ENCODE measurements around the gene SPATA9. TPM values are rescaled to one million over a fixed set of nuclear protein-coding genes. Genes with fewer than 3 reads are reported as not detected.
"Not testable (repeated sequence)": the region's sequence is repeated elsewhere in the genome, so short reads cannot be mapped to it uniquely, and the experiment has no call there.

Gene SPATA9
- total RNA-seq, 1 donor from 2014 or later: not detected

DNA sequence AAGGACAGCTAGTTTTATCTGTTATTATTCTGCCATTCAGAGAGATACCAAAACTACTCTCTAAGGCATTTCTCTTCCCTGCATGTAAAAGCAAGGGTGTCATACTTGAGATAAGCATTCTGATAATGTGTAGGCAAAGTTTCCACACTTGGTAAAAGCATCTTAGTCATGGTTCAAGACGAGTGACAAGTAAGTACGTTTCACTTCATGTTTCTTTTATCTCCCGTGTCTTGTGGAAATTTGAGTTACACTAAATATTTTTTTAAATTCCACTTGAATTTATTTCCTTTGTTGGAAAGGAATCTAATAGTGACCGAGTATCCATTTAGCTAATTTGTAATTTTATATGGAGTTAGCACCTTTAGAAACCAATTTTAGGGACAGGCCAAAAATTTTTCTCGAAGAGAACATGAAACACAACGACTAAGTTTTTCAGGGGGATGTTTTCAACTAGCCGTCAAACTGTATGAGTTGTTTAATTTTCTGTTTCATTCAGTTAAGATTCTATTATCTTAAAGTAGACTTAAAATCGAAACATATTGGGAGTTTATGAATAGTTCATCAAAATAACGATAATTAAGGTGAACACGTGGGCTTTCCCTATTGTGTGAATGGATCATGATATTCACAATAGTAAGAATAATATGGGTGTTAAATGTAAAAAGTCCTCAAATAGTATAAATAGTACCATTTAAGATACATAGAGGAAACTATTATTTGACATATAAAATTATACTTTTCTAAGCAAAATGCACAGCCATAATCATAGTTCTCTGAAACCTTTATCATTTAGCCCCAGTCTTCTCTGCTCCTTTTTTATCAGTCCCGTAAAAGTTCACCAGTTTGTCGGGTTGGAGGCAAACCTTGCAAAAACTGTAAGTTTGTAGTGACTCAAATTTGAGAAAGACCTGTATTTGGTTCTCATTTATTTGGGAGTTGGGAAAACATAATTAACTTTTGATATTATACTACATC is 34.6 kb downstream of the SPATA9 start:
- no peak for DNase-seq (ENCODE audit: extremely low read depth, low read depth, low spot score)

DNA sequence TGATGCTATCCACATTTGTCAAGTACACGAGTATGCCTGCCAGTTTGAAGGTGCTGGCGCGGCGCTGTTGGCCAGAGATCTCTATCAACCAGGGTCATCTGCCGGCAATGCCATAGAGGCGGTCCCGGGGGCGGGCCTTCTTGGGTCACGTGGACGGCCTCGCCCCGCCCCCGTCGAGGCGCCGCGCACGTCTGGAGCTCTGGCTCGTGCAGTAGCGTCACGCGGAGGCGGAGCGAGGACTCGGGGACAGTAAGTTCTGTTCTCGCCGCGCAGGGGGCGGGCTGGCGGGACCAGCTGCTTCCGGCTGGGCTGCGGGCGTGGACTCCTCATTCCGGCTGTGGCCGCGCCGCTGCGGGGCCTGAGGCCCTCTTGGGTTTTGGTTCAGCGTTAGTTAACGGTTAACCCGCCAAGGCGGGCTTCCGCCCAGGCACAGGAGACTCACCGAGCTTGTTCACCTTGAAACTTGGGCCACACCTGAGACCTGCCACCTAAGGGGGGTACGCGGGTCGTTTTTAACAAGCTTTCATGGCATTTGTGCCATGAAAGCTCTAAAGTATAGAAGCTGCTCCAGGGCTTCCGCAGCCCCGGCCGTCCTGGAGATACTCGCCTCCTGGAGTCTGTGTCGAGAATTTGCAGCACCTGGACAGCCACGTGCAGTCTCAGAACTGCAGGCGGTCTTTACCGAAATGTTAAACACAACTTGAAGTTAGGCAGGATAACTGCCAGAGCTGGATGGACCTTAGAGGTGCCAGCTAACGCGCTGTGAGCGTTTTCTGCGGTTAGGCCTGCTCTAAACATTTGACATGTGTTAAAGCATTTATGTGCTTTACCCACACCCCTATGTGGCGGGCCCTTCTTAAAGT is 36.0 kb downstream of the SPATA9 start, which contains the start of gene RFESD:
Gene RFESD (plus strand): TSS at position 209 of the 863 bp plus-strand sequence. CDS start 5,495 bp downstream, outside the sequence.
- DNase-seq (ENCODE audit: extremely low read depth, low read depth, low spot score): no peak

DNA sequence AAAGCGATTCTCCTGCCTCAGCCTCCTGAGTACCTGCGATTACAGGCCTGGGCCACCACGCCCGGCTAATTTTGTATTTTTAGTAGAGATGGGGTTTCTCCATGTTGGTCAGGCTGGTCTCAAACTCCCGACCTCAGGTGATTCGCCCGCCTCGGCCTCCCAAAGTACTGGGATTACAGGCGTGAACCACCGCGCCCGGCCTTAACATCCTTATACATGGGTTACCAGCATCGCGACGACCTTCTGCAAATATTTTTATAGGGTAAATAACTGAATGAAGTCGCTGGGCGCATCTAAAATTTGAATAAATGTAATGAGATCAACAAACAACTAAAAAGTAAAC is 36.6 kb downstream of the SPATA9 start:
- DNase-seq (ENCODE audit: extremely low read depth, low read depth, low spot score): not testable (repeated sequence)

DNA sequence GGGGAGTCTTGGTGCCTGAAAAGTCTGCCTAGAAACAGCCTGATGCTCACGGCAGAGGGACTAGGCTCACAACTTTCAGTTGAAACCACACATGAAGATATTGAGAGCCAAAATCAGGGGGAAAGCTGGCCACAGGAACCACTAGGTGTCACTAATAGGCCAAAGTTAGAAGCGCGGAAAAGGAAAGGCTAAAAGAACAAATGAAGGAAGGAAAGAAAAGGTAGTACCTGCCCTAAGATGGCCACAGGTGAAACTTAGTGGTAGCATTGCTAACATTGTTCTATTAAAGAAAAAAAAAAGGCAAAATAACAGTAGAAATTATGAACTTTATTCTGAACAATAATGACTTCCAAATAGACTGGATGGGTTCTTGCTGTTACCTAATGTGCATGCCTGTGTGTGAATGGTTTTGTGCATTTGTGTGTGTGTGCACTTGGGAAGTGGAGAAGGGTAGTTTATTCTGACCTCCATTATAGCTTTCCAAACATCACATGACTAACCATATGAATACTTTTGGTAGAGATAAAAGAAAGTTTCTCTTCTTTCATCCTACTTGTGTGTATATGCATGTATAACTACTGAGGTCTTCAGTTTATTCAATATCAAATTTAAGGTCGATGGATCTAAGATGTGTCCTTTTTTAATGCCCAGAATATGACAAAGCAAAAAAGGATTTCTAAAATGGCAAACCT is 38.3 kb downstream of the SPATA9 start:
- no peak for DNase-seq (ENCODE audit: extremely low read depth, low read depth, low spot score)

- DNase-seq (ENCODE audit: extremely low read depth, low read depth, low spot score): no peak
Measured at GRCh38 chr5:95643152-95643551, 39.6 kb downstream of the SPATA9 start.

DNA sequence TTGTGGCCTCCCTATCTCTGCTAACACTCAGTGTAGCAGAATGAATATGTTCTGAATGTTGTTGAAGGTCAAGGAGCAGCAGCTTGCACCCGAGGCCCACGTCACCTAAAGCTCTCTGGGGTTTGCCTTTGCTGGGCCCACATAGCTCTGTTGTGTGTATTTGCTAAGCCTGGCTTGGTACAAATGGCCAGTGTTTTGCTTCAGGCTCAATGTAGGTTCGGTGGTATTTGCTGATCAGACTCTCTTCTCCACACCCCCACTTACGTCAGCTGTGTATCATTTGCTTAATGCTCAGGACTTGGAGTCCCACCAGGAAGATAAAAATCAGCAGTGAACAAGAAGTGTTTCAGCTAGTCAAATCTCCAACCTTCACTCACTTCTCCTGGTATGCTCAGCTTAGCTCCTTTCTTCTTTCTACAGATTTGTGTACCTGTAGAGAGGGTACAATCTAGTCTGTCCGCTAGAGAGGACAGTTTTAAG is 41.0 kb downstream of the SPATA9 start:
- no peak for DNase-seq (ENCODE audit: extremely low read depth, low read depth, low spot score)

DNA sequence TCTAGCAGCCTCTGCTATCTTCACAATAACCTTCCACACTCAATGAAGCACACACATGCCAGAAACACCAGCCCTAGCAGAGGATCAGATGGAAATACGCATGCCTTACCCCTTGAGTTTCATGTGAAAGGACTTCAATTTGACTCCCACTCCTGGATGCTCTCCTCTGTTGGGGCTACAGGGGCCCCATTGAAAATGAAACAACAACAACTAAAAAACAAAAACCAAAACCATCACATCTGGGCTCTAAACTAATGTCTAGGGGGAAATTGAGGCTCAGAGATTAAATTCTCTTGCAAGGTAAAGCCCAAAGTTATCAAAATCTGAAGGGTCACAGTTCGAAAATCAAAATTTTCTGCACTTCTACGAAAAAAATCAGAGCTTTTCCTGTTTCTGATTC is 44.2 kb downstream of the SPATA9 start:
- no peak for DNase-seq (ENCODE audit: extremely low read depth, low read depth, low spot score)

GRCh38 chr5:95634081-95634480 is 48.7 kb downstream of the SPATA9 start:
- no peak for DNase-seq (ENCODE audit: extremely low read depth, low read depth, low spot score)

DNA sequence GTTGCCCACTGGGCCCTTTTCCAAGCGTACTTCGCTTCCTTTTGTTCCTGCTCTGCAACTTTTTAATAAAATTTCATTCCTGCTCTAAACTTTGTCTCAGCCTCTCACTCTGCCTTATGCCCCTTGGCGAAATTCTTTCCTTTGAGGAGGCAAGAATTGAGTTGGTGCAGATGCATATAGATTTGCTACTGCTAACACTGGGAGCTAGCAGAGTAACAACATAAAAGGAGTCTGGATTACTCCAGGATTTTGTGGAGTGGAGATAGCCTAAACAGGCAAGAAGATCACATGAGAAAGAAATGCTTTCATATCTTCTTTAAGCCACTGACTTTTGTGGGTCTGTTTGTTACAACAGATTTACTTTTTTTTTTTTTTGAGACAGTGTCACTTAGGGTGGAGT is 49.1 kb downstream of the SPATA9 start:
- no peak for DNase-seq (ENCODE audit: extremely low read depth, low read depth, low spot score)

DNA sequence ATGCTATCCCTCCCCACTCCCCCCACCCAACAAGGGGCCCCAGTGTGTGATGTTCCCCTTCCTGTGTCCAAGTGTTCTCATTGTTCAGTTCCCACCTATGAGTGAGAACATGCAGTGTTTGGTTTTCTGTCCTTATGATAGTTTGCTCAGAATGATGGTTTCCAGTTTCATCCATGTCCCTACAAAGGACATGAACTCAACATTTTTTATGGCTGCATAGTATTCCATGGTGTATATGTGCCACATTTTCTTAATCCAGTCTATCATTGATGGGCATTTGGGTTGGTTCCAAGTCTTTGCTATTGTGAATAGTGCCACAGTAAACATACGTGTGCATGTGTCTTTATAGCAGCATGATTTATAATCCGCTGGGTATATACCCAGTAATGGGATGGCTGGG is 49.8 kb downstream of the SPATA9 start:
- not testable (repeated sequence) for DNase-seq (ENCODE audit: extremely low read depth, low read depth, low spot score)

GRCh38 chr5:95631991-95632675 is 50.7 kb downstream of the SPATA9 start:
- DNase-seq (ENCODE audit: extremely low read depth, low read depth, low spot score): no peak

DNA sequence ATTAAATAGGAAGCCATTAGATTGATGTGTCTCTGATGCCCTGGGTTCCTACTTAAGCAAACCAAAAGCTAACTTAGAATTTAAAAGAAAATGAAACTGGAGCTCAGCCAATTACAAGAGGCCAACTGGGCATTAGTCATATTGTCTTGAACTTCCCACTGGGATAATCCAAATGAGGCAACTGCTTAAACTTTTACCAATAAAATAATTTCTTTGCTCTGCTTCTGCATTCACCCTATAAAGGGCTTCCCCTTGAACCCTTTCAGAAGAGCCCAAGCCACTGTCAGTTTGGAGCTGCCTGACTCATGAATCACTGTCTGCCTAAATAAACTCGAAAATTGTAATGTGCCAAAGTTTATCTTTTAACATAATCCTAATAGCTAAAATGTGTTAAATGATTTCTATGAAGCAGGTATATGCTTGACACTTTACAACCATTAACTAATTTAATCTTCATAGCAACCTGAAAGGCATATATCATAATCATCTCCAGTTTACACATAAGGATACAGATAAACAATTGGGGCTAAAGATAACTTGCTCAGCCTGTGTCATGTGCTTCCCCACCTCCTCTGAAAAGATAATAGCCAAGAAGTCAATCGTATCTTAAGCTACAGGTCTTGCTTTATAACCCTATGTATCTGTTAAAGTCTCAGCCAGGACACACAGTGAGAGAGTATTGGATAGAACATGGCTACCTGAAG is 51.4 kb downstream of the SPATA9 start:
- DNase-seq (ENCODE audit: extremely low read depth, low read depth, low spot score): no peak

DNA sequence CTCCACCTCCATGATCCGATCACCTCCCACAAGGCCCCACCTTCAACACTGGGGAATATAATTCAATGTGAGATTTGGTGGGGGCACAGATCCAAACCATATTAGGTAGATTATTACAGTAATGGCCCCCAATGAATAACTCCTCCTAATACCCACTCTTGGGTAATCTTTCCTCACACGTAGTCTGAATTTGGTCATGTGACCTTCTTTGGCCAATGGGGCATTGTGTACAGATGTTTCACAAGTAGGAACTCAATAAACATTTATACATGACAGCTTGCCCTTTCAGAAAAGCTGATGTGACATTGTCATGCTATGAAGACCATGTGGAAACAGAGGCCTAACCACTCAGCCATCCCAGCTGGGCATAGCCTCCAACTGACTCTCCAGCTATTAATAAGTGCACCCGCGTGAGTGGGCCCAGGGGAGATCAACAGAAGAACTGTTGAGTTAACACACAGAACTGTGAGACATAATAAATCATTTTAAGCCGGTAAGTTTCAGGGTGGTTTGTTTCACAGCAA is 52.3 kb downstream of the SPATA9 start:
- DNase-seq (ENCODE audit: extremely low read depth, low read depth, low spot score): no peak

GRCh38 chr5:95628933-95629332 is 53.9 kb downstream of the SPATA9 start:
- no peak for DNase-seq (ENCODE audit: extremely low read depth, low read depth, low spot score)

DNA sequence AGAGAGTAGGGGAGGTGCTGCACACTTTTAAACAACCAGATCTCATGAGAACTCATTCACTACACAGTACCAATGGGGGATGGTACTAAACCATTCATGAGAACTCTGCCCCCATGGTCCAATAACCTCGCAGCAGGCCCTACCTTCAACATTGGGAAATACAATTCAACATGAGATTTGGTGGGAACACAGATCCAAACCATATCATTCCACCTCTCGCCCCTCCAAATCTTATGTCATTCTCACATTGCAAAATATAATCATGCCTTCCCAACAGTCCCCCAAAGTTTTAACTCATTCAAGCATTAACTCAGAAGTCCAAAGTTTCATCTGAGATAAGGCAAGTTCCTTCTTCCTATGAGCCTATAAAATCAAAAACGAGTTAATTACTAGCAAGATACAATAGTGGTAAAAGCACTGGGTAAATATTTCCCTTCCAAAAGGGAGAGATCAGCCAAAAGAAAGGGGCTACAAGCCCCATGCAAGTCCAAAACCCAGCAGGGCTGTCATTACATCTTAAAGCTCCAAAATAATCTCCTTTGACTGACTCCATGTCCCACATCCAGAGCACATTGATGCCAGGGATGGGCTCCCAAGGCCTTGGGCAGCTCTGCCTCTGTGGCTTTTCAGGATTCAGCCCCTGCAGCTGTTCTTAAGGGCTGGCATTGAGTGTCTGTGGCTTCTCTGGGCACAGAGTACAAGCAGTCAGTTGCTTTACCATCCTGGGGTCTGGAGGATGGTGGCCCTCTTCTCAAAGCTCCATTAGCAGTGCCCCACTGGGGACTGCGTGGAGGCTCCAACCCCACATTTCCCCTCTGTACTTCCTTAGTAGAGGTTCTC is 54.6 kb downstream of the SPATA9 start:
- no peak for DNase-seq (ENCODE audit: extremely low read depth, low read depth, low spot score)

DNA sequence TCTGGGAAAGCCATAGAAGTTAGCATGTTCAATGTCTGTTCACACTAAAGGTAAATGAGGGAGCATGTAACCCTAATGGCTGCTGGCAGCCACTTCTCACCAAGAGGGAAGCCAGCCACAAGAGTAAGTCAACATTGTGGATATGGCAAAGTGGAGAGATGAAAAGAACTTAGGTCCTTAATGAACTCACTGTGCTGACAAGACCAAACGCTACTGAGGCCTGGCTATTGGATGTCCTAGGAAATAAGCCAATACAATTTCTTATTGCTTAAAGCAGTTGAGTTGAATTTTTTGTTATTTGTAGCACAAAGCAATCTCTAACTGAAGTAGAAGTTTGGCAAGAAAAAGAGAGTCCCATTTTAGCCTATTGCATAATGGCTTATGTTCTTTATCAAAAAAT is 56.1 kb downstream of the SPATA9 start:
- no peak for DNase-seq (ENCODE audit: extremely low read depth, low read depth, low spot score)

- no peak for DNase-seq (ENCODE audit: extremely low read depth, low read depth, low spot score)
Measured at GRCh38 chr5:95624368-95624767, 58.4 kb downstream of the SPATA9 start.

DNA sequence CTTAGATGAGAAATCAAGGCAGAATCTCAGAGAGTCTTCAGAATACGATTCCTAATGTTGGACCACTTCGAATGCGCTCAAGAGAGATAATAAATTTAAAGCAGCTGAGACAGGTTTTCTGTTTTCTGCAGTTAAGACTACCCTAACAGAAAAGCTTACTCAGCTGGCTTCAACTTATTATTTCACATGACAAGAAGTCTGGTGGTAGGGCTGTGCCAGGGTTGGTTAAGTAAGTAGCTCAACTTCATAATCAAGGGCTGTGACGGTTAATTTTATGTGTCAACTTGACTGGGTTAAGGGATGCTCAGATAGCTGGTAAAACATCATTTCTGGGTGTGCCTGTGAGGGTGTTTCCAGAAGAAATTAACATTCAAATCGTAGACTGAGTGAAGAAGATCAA is 59.1 kb downstream of the SPATA9 start:
- DNase-seq (ENCODE audit: extremely low read depth, low read depth, low spot score): no peak
